ENCODE results near the gene GRIP2.

GRIP2 gene

GRCh38 chr3:14450506-14450905 lies 89.6 kb downstream of the GRIP2 start:
- DNase-seq, result no peak

GRCh38 chr3:14448756-14449727 lies 91.1 kb downstream of the GRIP2 start:
- DNase-seq, result no peak

- DNase-seq, result no peak
These were observed 92.1 kb downstream of the GRIP2 start for GRCh38 chr3:14448063-14448462.

- no peak for DNase-seq
These were observed 93.1 kb downstream of the GRIP2 start for GRCh38 chr3:14446988-14447570.

- no peak for DNase-seq
These were observed 94.4 kb downstream of the GRIP2 start for GRCh38 chr3:14445773-14446172.

GRCh38 chr3:14444380-14444779 lies 95.8 kb downstream of the GRIP2 start:
- no peak for DNase-seq

GRCh38 chr3:14441920-14442300 lies 98.2 kb downstream of the GRIP2 start:
- no peak for DNase-seq

GRCh38 chr3:14441240-14441919 lies 98.8 kb downstream of the GRIP2 start:
- peak in 1 of 2 donors; percentile 15 for DNase-seq

- DNase-seq, result no peak
These were observed 99.5 kb downstream of the GRIP2 start for GRCh38 chr3:14440531-14441239.

GRCh38 chr3:14440168-14440518 lies 100.0 kb downstream of the GRIP2 start:
- DNase-seq, result no peak

GRCh38 chr3:14439501-14440167 lies 100.5 kb downstream of the GRIP2 start:
- peak; percentile 57 to 68 for DNase-seq

Measured in bone marrow (tissue), 2 donors.